ENCODE measurements around the gene SPAST. TPM values are rescaled to one million over a fixed set of nuclear protein-coding genes. Genes with fewer than 3 reads are reported as not detected.

Gene SPAST
- total RNA-seq, 2 experiments from 2014 or later: 7.0 to 7.4 TPM

- H3K27ac Mint-ChIP-seq: no peak overlapping the region
- peaks cover 12% of the 10 kb centered on the region for H3K36me3 ChIP-seq (ENCODE audit: insufficient read depth, low read length)
- TF ChIP-seq, protein P1, sequence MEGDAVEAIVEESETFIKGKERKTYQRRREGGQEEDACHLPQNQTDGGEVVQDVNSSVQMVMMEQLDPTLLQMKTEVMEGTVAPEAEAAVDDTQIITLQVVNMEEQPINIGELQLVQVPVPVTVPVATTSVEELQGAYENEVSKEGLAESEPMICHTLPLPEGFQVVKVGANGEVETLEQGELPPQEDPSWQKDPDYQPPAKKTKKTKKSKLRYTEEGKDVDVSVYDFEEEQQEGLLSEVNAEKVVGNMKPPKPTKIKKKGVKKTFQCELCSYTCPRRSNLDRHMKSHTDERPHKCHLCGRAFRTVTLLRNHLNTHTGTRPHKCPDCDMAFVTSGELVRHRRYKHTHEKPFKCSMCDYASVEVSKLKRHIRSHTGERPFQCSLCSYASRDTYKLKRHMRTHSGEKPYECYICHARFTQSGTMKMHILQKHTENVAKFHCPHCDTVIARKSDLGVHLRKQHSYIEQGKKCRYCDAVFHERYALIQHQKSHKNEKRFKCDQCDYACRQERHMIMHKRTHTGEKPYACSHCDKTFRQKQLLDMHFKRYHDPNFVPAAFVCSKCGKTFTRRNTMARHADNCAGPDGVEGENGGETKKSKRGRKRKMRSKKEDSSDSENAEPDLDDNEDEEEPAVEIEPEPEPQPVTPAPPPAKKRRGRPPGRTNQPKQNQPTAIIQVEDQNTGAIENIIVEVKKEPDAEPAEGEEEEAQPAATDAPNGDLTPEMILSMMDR (IDR thresholded peaks at IDR 0.05): no peak
- H3K27me3 ChIP-seq (ENCODE audit: control insufficient read depth in 1 of 2, insufficient read depth in 2 of 2, low read length in 2 of 2): no peaks in the 10 kb centered on the region
- H3K4me3 ChIP-seq (ENCODE audit: low read length): no peak overlapping the region
- intact Hi-C loops (cut with DNase I, micrococcal nuclease): no loop called here
- CTCF ChIA-PET: no interaction called here
- H3K36me3 Mint-ChIP-seq (ENCODE audit: low read depth): peaks cover 76% of the 10 kb centered on the region
- peaks cover 0 to 7% of the 10 kb centered on the region in 2 experiments for H3K9me3 ChIP-seq (ENCODE audit: control insufficient read depth in 1 of 2, insufficient read depth in 1 of 2, low read length in 2 of 2)
- DNase-seq (no peak), ATAC-seq (ENCODE audit: poor library complexity) (no peak)
- H3K27ac ChIP-seq (ENCODE audit: low read depth in 1 of 2, low read length in 2 of 2): no peak overlapping the region
- H3K4me1 Mint-ChIP-seq (ENCODE audit: low read depth): peaks cover 11% of the 10 kb centered on the region
- POLR2A ChIA-PET: no interaction called here
- H3K27me3 Mint-ChIP-seq: no peaks in the 10 kb centered on the region
- H3K4me1 ChIP-seq (ENCODE audit: insufficient read depth, low read length): no peaks in the 10 kb centered on the region
- peaks cover 2% of the 10 kb centered on the region for H3K9me3 Mint-ChIP-seq
- H3K4me3 Mint-ChIP-seq: no peak overlapping the region
Measured at GRCh38 chr2:32108111-32108510, 44.8 kb downstream of the SPAST start.

DNA sequence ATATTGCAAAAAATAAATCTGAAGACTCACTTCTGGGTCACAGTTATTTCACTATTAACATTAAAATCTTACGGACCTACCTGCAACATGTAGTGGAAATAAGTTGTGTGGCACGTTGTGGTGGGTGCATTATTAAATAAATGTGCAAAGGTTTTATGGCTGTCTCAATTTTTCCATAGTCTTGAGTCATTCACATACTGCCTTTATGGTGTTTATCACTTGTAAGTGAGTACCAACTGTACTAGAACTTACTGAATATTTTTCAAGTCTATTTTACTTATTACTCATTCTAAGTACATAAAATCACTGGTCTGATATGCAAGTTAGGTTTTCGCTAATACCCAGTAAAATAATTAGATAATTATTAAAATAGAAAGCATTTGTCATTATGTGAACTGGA is 54.7 kb downstream of the SPAST start:
- H3K27ac ChIP-seq (ENCODE audit: low read depth in 1 of 2, low read length in 2 of 2): no peak overlapping the region
- Mint-ChIP-seq H3K4me3 (no peak overlapping the region), H3K27me3 (no peaks in the 10 kb centered on the region), H3K27ac (no peak overlapping the region), H3K36me3 (ENCODE audit: low read depth) (peaks cover 62% of the 10 kb centered on the region), H3K4me1 (ENCODE audit: low read depth) (no peaks in the 10 kb centered on the region), H3K9me3 (no peaks in the 10 kb centered on the region)
- no peak overlapping the region for H3K4me3 ChIP-seq (ENCODE audit: low read length)
- ATAC-seq (ENCODE audit: poor library complexity): no peak
- no peak for DNase-seq
- CTCF ChIA-PET: no interaction called here
- intact Hi-C loops (cut with DNase I, micrococcal nuclease): no loop called here
- peaks cover 25% of the 10 kb centered on the region for H3K36me3 ChIP-seq (ENCODE audit: insufficient read depth, low read length)
- H3K9me3 ChIP-seq (ENCODE audit: control insufficient read depth in 1 of 2, insufficient read depth in 1 of 2, low read length in 2 of 2): no peaks in the 10 kb centered on the region
- POLR2A ChIA-PET: no interaction called here
- TF ChIP-seq, protein P1 (IDR thresholded peaks at IDR 0.05): no peak
- no peaks in the 10 kb centered on the region for H3K4me1 ChIP-seq (ENCODE audit: insufficient read depth, low read length)
- H3K27me3 ChIP-seq (ENCODE audit: control insufficient read depth in 1 of 2, insufficient read depth in 2 of 2, low read length in 2 of 2): no peaks in the 10 kb centered on the region

DNA sequence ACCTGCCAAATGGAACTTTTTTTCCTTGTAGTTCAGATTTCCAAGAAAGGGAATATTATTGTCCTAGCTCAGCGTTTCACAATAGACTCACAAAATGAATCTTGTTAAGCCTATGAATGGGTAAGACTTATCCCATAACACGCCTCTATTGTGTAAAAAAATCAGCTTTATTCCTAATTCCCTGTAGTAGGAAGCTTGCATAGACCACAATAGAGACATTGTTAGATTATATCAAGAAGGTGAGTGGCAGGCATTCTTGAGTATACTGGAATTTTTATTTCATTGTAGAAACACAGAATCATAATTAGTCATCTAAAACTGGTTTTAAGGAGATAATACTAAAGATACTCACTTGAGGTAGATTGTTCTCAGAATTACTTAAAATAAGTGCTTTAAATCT is 55.8 kb downstream of the SPAST start:
- Mint-ChIP-seq H3K27ac (no peak overlapping the region), H3K4me3 (no peak overlapping the region), H3K9me3 (no peaks in the 10 kb centered on the region), H3K4me1 (ENCODE audit: low read depth) (no peaks in the 10 kb centered on the region), H3K27me3 (no peaks in the 10 kb centered on the region), H3K36me3 (ENCODE audit: low read depth) (peaks cover 68% of the 10 kb centered on the region)
- Histone ChIP-seq H3K36me3 (ENCODE audit: insufficient read depth, low read length) (peaks cover 28% of the 10 kb centered on the region), H3K27ac (ENCODE audit: low read depth in 1 of 2, low read length in 2 of 2) (no peak overlapping the region), H3K4me1 (ENCODE audit: insufficient read depth, low read length) (no peaks in the 10 kb centered on the region), H3K27me3 (ENCODE audit: control insufficient read depth in 1 of 2, insufficient read depth in 2 of 2, low read length in 2 of 2) (no peaks in the 10 kb centered on the region), H3K4me3 (ENCODE audit: low read length) (no peak overlapping the region), H3K9me3 (ENCODE audit: control insufficient read depth in 1 of 2, insufficient read depth in 1 of 2, low read length in 2 of 2) (no peaks in the 10 kb centered on the region)
- TF ChIP-seq, protein P1 (IDR thresholded peaks at IDR 0.05): no peak
- ATAC-seq (ENCODE audit: poor library complexity) (no peak), DNase-seq (no peak)
- ChIA-PET POLR2A (interaction anchor here (0.6 to 1.1 kb wide), 2 partner anchors 79 to 232 kb away, joined by 3 to 4 read pairs; partner anchors contain the start of gene DPY30), CTCF (no interaction called here)
- intact Hi-C loops (cut with DNase I, micrococcal nuclease): no loop called here

Measured in CD4-positive, alpha-beta T cell (primary cell).